ENCODE data around the gene RBM27. TPM values are rescaled to one million over a fixed set of nuclear protein-coding genes. Genes with fewer than 3 reads are reported as not detected.

The RBM27 gene
- total and polyA plus RNA-seq, 2 of the 4 experiments (the other 2 are of a cell fraction), result 7.7 to 19.2 TPM

- Histone ChIP-seq H4K91ac (ENCODE audit: insufficient read depth, low read depth, low read length) (no peak overlapping the region), H3K4ac (ENCODE audit: low read depth, low read length) (no peak overlapping the region), H3K14ac (replicated peaks; ENCODE audit: low read depth, low read length) (no peak overlapping the region), H3K23ac (ENCODE audit: low read depth, low read length) (no peak overlapping the region), H3K4me1 (ENCODE audit: control insufficient read depth, insufficient read depth, low read length) (0 out of 2 replicates have a peak, but pooled peaks cover 2% of the 10 kb centered on the region), H4K20me1 (ENCODE audit: insufficient read depth, low read length) (peaks cover 50% of the 10 kb centered on the region), H4K5ac (ENCODE audit: low read depth, low read length) (no peak overlapping the region), H3K9me1 (ENCODE audit: insufficient read depth, low read length) (no peaks in the 10 kb centered on the region), H2BK120ac (ENCODE audit: low read depth, low read length) (no peak overlapping the region), H2BK20ac (ENCODE audit: low read depth, low read length) (no peak overlapping the region), H3K27me3 (ENCODE audit: control insufficient read depth, insufficient read depth, low read length) (no peaks in the 10 kb centered on the region), H3K56ac (ENCODE audit: extremely low read depth, insufficient read depth, low read length) (no peak overlapping the region), H3K18ac (ENCODE audit: low read depth, low read length) (no peak overlapping the region), H3K4me3 (ENCODE audit: insufficient read depth, low read depth, low read length) (no peak overlapping the region), H2AK5ac (ENCODE audit: low read depth, low read length) (no peak overlapping the region), H2BK15ac (ENCODE audit: low read depth, low read length) (no peak overlapping the region), H4K8ac (ENCODE audit: low read depth in 2 of 2, low read length in 2 of 2) (no peak overlapping the region), H3K9me3 (ENCODE audit: control insufficient read depth, insufficient read depth, low read length) (no peaks in the 10 kb centered on the region), H2AFZ (replicated peaks; ENCODE audit: low read length, poor library complexity) (no peak overlapping the region), H3K27ac (ENCODE audit: insufficient read depth, low read length) (no peak overlapping the region), H3K36me3 (ENCODE audit: control insufficient read depth, insufficient read depth, low read length) (0 out of 2 replicates have a peak, but pooled peaks cover 2% of the 10 kb centered on the region), H3K79me1 (ENCODE audit: low read depth in 1 of 2, low read length in 2 of 2) (peaks cover 4 to 38% of the 10 kb centered on the region in 2 experiments; a peak in 3 of 4 replicates), H3K4me2 (ENCODE audit: low read depth, low read length) (no peak overlapping the region), H2AK9ac (replicated peaks; ENCODE audit: low read depth, low read length, poor library complexity) (no peak overlapping the region), H2BK5ac (ENCODE audit: low read depth, low read length, poor library complexity, severe bottlenecking) (no peak overlapping the region), H3K9ac (ENCODE audit: low read depth, low read length) (no peak overlapping the region)
- ChIA-PET CTCF (interaction anchor here (1.0 kb wide), 1 partner anchor 13 kb away, joined by 4 read pairs; no protein-coding TSS in a partner anchor), POLR2A (ENCODE audit: unreplicated experiment) (no interaction called here)
- BruUV-seq (replicated peaks), result no TSS peak
- intact Hi-C loops (cut with micrococcal nuclease), result no loop called here
- ATAC-seq (ENCODE audit: low read depth) (no peak), DNase-seq (peak; percentile 4)
- in situ Hi-C loops (cut with MboI; ENCODE audit: low sequenced_read_pairs), result no loop called here
- TF ChIP-seq RFX5 (IDR thresholded peaks at IDR 0.05; ENCODE audit: low read depth, low read length) (no peak), RAD21 (IDR thresholded peaks at IDR 0.05; ENCODE audit: low read length) (no peak), FOS (IDR thresholded peaks at IDR 0.05; ENCODE audit: low read depth, low read length) (no peak), CEBPB (IDR thresholded peaks at IDR 0.05; ENCODE audit: low read depth, low read length) (no peak), MXI1 (IDR thresholded peaks at IDR 0.05; ENCODE audit: borderline replicate concordance, low read depth, low read length) (no peak), MAFK (IDR thresholded peaks at IDR 0.05; ENCODE audit: low read depth, low read length) (no peak), POLR2A (IDR thresholded peaks at IDR 0.05; ENCODE audit: low read depth, low read length) (no peak), BHLHE40 (IDR thresholded peaks at IDR 0.05; ENCODE audit: low read depth, low read length) (no peak), NFE2L2 (IDR thresholded peaks at IDR 0.05; ENCODE audit: low read depth, low read length) (no peak), ELK1 (IDR thresholded peaks at IDR 0.05; ENCODE audit: borderline replicate concordance, low read depth, low read length) (no peak), SMC3 (IDR thresholded peaks at IDR 0.05; ENCODE audit: low read depth, low read length) (no peak), USF2 (IDR thresholded peaks at IDR 0.05; ENCODE audit: low read depth, low read length) (no peak), MAZ (IDR thresholded peaks at IDR 0.05; ENCODE audit: borderline replicate concordance, low read depth, low read length) (no peak), CHD1 (IDR thresholded peaks at IDR 0.05; ENCODE audit: low read depth, low read length) (no peak)
- TF ChIP-seq, protein P1, sequence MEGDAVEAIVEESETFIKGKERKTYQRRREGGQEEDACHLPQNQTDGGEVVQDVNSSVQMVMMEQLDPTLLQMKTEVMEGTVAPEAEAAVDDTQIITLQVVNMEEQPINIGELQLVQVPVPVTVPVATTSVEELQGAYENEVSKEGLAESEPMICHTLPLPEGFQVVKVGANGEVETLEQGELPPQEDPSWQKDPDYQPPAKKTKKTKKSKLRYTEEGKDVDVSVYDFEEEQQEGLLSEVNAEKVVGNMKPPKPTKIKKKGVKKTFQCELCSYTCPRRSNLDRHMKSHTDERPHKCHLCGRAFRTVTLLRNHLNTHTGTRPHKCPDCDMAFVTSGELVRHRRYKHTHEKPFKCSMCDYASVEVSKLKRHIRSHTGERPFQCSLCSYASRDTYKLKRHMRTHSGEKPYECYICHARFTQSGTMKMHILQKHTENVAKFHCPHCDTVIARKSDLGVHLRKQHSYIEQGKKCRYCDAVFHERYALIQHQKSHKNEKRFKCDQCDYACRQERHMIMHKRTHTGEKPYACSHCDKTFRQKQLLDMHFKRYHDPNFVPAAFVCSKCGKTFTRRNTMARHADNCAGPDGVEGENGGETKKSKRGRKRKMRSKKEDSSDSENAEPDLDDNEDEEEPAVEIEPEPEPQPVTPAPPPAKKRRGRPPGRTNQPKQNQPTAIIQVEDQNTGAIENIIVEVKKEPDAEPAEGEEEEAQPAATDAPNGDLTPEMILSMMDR (conservative IDR thresholded peaks at IDR 0.05; ENCODE audit: low read depth, low read length), result no peak
- dilution Hi-C loops (cut with HindIII; ENCODE audit: low sequenced_read_pairs, unreplicated experiment), result no loop called here
- no CpG with 5 or more reads among the region's 4 CpGs for WGBS, 2 experiments (ENCODE audit: extremely low coverage in 2 of 2, insufficient read length in 1 of 2)
Measured at GRCh38 chr5:146213210-146213826, 9.9 kb downstream of the RBM27 start.

Data from IMR-90 (cell line).